ENCODE results near the gene HOXC9. TPM values are rescaled to one million over a fixed set of nuclear protein-coding genes. Genes with fewer than 3 reads are reported as not detected.

HOXC9 gene
- total RNA-seq, 1 experiment from 2014 or later = not detected

DNA sequence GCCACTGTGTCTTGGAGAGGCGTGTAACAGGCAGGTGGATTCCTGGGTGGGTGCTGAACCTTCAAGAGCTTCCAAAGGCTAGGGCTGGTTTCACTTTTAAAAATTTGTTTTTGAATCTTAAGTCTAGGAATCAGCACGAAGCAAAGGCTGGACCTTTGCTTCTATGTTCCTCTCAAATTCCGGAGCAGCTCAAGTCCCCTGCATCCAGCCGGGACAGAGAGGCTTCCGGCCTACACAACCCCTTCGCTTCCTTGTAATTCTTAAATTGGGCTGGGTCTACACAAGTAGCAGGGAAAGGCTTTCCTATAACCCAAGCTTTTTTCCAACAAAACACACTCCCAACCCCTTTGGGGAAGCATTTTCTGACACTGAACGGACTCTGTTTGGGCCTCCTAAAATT, 37.0 kb upstream of the HOXC9 start:
- Mint-ChIP-seq H3K27ac (no peak overlapping the region), H3K9me3 (no peaks in the 10 kb centered on the region)

DNA sequence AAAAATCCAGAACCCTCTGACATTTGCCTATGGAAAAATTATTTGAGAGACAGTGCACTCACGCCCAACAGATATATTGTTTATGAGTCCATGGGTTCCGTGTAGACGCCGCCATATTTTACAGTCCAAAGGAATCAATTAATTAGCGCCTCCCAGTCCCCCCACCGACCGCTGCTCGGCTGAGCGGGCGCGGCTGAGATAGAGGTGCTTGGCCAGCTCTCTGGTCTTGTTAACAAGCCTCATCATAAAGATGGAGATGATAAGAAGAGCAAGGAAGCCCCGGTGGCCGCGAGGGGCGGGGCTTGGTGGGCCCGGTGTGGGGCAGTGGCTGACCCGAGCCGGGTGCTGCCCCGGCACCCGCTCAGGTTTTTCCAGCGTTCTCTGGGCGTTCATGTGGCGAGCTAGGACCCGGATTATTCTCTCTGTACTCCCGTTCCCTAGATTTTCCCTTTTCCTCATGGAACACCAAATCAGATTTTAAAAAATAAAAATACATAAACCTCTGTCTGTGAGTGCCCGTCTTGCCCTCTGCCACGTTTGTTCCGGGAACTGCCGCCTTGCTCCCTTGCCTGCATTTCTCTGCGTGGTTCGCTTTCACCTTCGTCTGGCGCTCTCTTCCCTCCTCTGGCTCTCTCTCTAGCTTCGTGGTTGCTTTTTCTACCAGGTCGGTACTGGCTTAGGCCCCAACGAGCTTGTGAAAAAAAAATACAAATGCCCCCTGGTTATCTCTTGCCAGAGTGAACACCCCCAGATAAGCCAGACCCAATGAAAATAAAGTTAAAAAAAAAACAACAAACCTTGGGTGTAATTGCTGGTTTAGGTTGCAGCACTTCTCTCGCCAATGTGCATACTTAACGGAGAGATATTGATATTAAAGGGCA, 36.3 kb upstream of the HOXC9 start:
- Mint-ChIP-seq H3K36me3 (no peaks in the 10 kb centered on the region), H3K9me3 (no peaks in the 10 kb centered on the region), H3K4me1 (peaks cover 23% of the 10 kb centered on the region), H3K27ac (no peak overlapping the region), H3K27me3 (ENCODE audit: low read depth) (peaks cover 100% of the 10 kb centered on the region), H3K4me3 (no peak overlapping the region)
- CTCF ChIA-PET = interaction anchor here (1.0 to 1.5 kb wide), 3 partner anchors 11 to 206 kb away, joined by 3 to 4 read pairs (median 3); partner anchors contain the start of gene HOXC10
- TF ChIP-seq SMAD3 (CRISPR knock-in tag; IDR thresholded peaks at IDR 0.05; ENCODE audit: borderline replicate concordance) (no peak), USF1 (CRISPR knock-in tag; IDR thresholded peaks at IDR 0.05) (no peak), ZNF423 (CRISPR knock-in tag; IDR thresholded peaks at IDR 0.05) (no peak), PRDM15 (CRISPR knock-in tag; IDR thresholded peaks at IDR 0.05) (no peak), GRHL2 (CRISPR knock-in tag; IDR thresholded peaks at IDR 0.05; ENCODE audit: insufficient replicate concordance, severe bottlenecking) (no peak), ZNF121 (CRISPR knock-in tag; IDR thresholded peaks at IDR 0.05) (no peak), MYBL2 (CRISPR knock-in tag; IDR thresholded peaks at IDR 0.05) (no peak)
- TF ChIP-seq, protein P1, sequence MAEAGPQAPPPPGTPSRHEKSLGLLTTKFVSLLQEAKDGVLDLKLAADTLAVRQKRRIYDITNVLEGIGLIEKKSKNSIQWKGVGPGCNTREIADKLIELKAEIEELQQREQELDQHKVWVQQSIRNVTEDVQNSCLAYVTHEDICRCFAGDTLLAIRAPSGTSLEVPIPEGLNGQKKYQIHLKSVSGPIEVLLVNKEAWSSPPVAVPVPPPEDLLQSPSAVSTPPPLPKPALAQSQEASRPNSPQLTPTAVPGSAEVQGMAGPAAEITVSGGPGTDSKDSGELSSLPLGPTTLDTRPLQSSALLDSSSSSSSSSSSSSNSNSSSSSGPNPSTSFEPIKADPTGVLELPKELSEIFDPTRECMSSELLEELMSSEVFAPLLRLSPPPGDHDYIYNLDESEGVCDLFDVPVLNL (CRISPR knock-in tag; IDR thresholded peaks at IDR 0.05; ENCODE audit: borderline replicate concordance, low read depth) = no peak
- DNase-seq (ENCODE audit: low spot score) (no peak), ATAC-seq (no peak)
- POLR2A ChIA-PET = no interaction called here

More for the DNA sequence above, 37.0 kb upstream of the HOXC9 start:
- Mint-ChIP-seq H3K36me3 (no peaks in the 10 kb centered on the region), H3K4me3 (no peak overlapping the region), H3K27me3 (ENCODE audit: low read depth) (peaks cover 100% of the 10 kb centered on the region), H3K4me1 (peaks cover 23% of the 10 kb centered on the region)
- TF ChIP-seq, protein P2, sequence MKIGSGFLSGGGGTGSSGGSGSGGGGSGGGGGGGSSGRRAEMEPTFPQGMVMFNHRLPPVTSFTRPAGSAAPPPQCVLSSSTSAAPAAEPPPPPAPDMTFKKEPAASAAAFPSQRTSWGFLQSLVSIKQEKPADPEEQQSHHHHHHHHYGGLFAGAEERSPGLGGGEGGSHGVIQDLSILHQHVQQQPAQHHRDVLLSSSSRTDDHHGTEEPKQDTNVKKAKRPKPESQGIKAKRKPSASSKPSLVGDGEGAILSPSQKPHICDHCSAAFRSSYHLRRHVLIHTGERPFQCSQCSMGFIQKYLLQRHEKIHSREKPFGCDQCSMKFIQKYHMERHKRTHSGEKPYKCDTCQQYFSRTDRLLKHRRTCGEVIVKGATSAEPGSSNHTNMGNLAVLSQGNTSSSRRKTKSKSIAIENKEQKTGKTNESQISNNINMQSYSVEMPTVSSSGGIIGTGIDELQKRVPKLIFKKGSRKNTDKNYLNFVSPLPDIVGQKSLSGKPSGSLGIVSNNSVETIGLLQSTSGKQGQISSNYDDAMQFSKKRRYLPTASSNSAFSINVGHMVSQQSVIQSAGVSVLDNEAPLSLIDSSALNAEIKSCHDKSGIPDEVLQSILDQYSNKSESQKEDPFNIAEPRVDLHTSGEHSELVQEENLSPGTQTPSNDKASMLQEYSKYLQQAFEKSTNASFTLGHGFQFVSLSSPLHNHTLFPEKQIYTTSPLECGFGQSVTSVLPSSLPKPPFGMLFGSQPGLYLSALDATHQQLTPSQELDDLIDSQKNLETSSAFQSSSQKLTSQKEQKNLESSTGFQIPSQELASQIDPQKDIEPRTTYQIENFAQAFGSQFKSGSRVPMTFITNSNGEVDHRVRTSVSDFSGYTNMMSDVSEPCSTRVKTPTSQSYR (CRISPR knock-in tag; IDR thresholded peaks at IDR 0.05) = no peak
- no peak for DNase-seq (ENCODE audit: low spot score)
- POLR2A ChIA-PET = no interaction called here
- CTCF ChIA-PET = interaction anchor here (1.0 to 1.5 kb wide), 3 partner anchors 11 to 205 kb away, joined by 3 to 4 read pairs (median 3); partner anchors contain the start of gene HOXC10
- ATAC-seq = no peak

DNA sequence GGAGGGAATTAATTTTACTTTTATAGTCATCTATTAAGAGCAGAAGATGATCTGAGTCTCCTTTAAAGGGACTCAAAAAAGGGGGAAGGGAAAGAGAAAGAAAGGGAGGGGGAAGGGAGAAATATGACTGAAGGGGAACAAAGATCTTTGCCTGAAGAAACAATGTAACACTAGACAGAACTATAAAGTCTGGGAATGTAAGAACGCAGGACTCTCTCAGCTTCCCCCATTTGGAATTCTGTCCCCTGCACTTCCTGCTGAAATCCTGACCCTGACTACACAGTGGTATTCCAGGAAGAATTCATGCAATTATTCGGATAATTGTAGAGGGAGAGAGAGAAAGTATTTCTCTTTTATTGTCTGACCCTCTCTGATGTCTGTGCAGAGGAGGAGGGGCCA, 35.6 kb upstream of the HOXC9 start:
- no peak overlapping the region for H3K4me3 Mint-ChIP-seq
- DNase-seq (ENCODE audit: low spot score) (no peak), ATAC-seq (no peak)
- no peak overlapping the region for H3K27ac Mint-ChIP-seq
- no peaks in the 10 kb centered on the region for H3K36me3 Mint-ChIP-seq
- H3K4me1 Mint-ChIP-seq = peaks cover 23% of the 10 kb centered on the region
- CTCF ChIA-PET = no interaction called here
- peaks cover 100% of the 10 kb centered on the region for H3K27me3 Mint-ChIP-seq (ENCODE audit: low read depth)
- H3K9me3 Mint-ChIP-seq = no peaks in the 10 kb centered on the region
- POLR2A ChIA-PET = no interaction called here
- TF ChIP-seq FOXP4 (CRISPR knock-in tag; IDR thresholded peaks at IDR 0.05) (no peak), SMAD4 (CRISPR knock-in tag; IDR thresholded peaks at IDR 0.05) (no peak), FOXP1 (CRISPR knock-in tag; IDR thresholded peaks at IDR 0.05; ENCODE audit: borderline replicate concordance) (no peak), SOX15 (CRISPR knock-in tag; IDR thresholded peaks at IDR 0.05) (no peak), IRF2 (CRISPR knock-in tag; IDR thresholded peaks at IDR 0.05; ENCODE audit: borderline replicate concordance, low read depth) (no peak)
- TF ChIP-seq, protein P3, sequence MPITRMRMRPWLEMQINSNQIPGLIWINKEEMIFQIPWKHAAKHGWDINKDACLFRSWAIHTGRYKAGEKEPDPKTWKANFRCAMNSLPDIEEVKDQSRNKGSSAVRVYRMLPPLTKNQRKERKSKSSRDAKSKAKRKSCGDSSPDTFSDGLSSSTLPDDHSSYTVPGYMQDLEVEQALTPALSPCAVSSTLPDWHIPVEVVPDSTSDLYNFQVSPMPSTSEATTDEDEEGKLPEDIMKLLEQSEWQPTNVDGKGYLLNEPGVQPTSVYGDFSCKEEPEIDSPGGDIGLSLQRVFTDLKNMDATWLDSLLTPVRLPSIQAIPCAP (CRISPR knock-in tag; IDR thresholded peaks at IDR 0.05) = no peak
- TF ChIP-seq, protein P4, sequence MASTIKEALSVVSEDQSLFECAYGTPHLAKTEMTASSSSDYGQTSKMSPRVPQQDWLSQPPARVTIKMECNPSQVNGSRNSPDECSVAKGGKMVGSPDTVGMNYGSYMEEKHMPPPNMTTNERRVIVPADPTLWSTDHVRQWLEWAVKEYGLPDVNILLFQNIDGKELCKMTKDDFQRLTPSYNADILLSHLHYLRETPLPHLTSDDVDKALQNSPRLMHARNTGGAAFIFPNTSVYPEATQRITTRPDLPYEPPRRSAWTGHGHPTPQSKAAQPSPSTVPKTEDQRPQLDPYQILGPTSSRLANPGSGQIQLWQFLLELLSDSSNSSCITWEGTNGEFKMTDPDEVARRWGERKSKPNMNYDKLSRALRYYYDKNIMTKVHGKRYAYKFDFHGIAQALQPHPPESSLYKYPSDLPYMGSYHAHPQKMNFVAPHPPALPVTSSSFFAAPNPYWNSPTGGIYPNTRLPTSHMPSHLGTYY (CRISPR knock-in tag; IDR thresholded peaks at IDR 0.05) = no peak

Data from WTC11 (cell line).